PC-9 (cell line): Measurements from ENCODE around the gene ERVV-1. TPM values are rescaled to one million over a fixed set of nuclear protein-coding genes. Genes with fewer than 3 reads are reported as not detected.

Source experiments
- BruUV-seq: library from RNA; stranded (reverse); fragments of 400-500 nt; replicated peaks from 2 replicates; lab custom pipeline; 2021; lab: Mats Ljungman, UMichigan
- CTCF ChIA-PET: fragments of 300-600 bp; sonication (Branson Sonifier 250); formaldehyde crosslinking; loops from one replicate; lab custom pipeline; 2022; ENCODE audit warnings: antibody characterized with exemption; lab: Charles Lee
- POLR2A ChIA-PET: fragments of 300-600 bp; sonication (Branson Sonifier 250); formaldehyde crosslinking; loops from one replicate; lab custom pipeline; 2022; ENCODE audit warnings: antibody characterized with exemption; ENCODE audit not compliant: unreplicated experiment; lab: Charles Lee
- DNase-seq, 2 experiments: peaks; one replicate each; pipeline versions ENCODE4 v3.0.0 to v3.0.0-alpha.2; 2015 to 2022; ENCODE audit warnings: mixed read lengths in 1 of 2
- H2AFZ ChIP-seq: fragments of 200-600 bp; sonication (generic); 2 replicates; pipeline ENCODE4 v1.8.1; 2017; ENCODE audit warnings: antibody characterized with exemption
- H3F3A ChIP-seq: fragments of 200-600 bp; sonication (generic); 2 replicates; pipeline ENCODE4 v1.8.1; 2017; ENCODE audit warnings: antibody characterized with exemption, mild to moderate bottlenecking, low read depth; ENCODE audit not compliant: insufficient read depth
- H3K27ac ChIP-seq: fragments of 200-600 bp; sonication (generic); 2 replicates; pipeline ENCODE4 v1.6.1; 2016; ENCODE audit warnings: mixed run types
- H3K27me3 ChIP-seq: fragments of 200-600 bp; sonication (generic); 2 replicates; pipeline ENCODE4 v1.6.1; 2016; ENCODE audit warnings: low read depth, mixed run types; ENCODE audit not compliant: insufficient read depth
- H3K36me3 ChIP-seq: fragments of 200-600 bp; sonication (generic); 2 replicates; pipeline ENCODE4 v1.6.1; 2016; ENCODE audit warnings: low read depth, mixed run types
- H3K4me1 ChIP-seq: fragments of 200-600 bp; sonication (generic); replicated peaks from 2 replicates; pipeline ENCODE4 v1.6.1; 2016; ENCODE audit warnings: mixed run types; ENCODE audit not compliant: insufficient read depth
- H3K4me2 ChIP-seq: fragments of 200-600 bp; sonication (generic); 2 replicates; pipeline ENCODE4 v1.6.1; 2017; ENCODE audit warnings: mixed run types
- H3K4me3 ChIP-seq: fragments of 200-600 bp; sonication (generic); 2 replicates; pipeline ENCODE4 v1.6.1; 2016; ENCODE audit warnings: mixed run types
- H3K79me2 ChIP-seq: fragments of 200-600 bp; sonication (generic); 2 replicates; pipeline ENCODE4 v1.6.1; 2017; ENCODE audit warnings: low read depth, mixed run types
- H3K9me2 ChIP-seq: fragments of 200-600 bp; sonication (generic); 2 replicates; pipeline ENCODE4 v1.8.1; 2017; ENCODE audit warnings: mild to moderate bottlenecking; ENCODE audit not compliant: insufficient read depth
- H3K9me3 ChIP-seq: fragments of 200-600 bp; sonication (generic); 2 replicates; pipeline ENCODE4 v1.8.1; 2016; ENCODE audit warnings: low read depth; ENCODE audit not compliant: insufficient read depth
- H4K20me1 ChIP-seq: fragments of 200-600 bp; sonication (generic); 2 replicates; pipeline ENCODE4 v1.8.1; 2017; ENCODE audit not compliant: insufficient read depth
- CTCF ChIP-seq: fragments of 200-600 bp; sonication (generic); conservative IDR thresholded peaks from 2 replicates; pipeline ENCODE4 v1.6.1; 2017; ENCODE audit warnings: mixed run types, antibody characterized with exemption, mild to moderate bottlenecking, moderate library complexity
- EZH2 ChIP-seq: fragments of 200-600 bp; sonication (generic); IDR thresholded peaks from 2 replicates; pipeline ENCODE4 v1.8.0; 2017; ENCODE audit warnings: antibody characterized with exemption, low read depth
- intact Hi-C: fragments of 100-400 bp; cut with micrococcal nuclease; formaldehyde crosslinking; loops from one replicate; pipeline ENCODE4 v1.10.0; 2022; ENCODE audit not compliant: unreplicated experiment
- total RNA-seq: library from RNA; stranded (reverse); gene quantifications from 2 replicates; pipeline ENCODE4 v1.2.3, GENCODE V29; 2021

ERVV-1 gene
- total RNA-seq, 1 experiment from 2014 or later, result not detected

GRCh38 chr19:52991484-52991883 is 22.2 kb upstream of the ERVV-1 start:
- peaks cover 11% of the 10 kb centered on the region for H3F3A ChIP-seq
- CTCF ChIA-PET, result no interaction called here
- peak; percentile 60 to 96 for DNase-seq
- H4K20me1 ChIP-seq, result no peaks in the 10 kb centered on the region
- intact Hi-C loops, result loop anchor here (1.0 to 10.0 kb wide), 5 partner anchors 28 to 206 kb away; partner anchors contain the start of genes ZNF320 and ZNF347
- H3K9me2 ChIP-seq, result no peaks in the 10 kb centered on the region
- peak overlapping the region; percentile 54 for H2AFZ ChIP-seq
- H3K36me3 ChIP-seq, result no peaks in the 10 kb centered on the region
- peak overlapping the region; percentile 81 for H3K4me2 ChIP-seq
- POLR2A ChIA-PET, result interaction anchor here (0.6 kb wide), 1 partner anchor 50 kb away, joined by 3 read pairs; no protein-coding TSS in a partner anchor
- H3K9me3 ChIP-seq, result peaks cover 10% of the 10 kb centered on the region
- H3K4me1 ChIP-seq, result peaks cover 25% of the 10 kb centered on the region; the same call in 1 of the 2 replicates
- TF ChIP-seq CTCF, result no peak
- TF ChIP-seq EZH2, result no peak
- H3K79me2 ChIP-seq, result no peaks in the 10 kb centered on the region
- H3K27ac ChIP-seq, result peak overlapping the region; percentile 89
- H3K27me3 ChIP-seq, result no peaks in the 10 kb centered on the region
- H3K4me3 ChIP-seq, result peak overlapping the region; percentile 52
- no TSS peak for BruUV-seq

GRCh38 chr19:52992109-52993004 is 21.4 kb upstream of the ERVV-1 start:
- no TSS peak for BruUV-seq
- H3K4me2 ChIP-seq, result peak overlapping the region; percentile 81
- POLR2A ChIA-PET, result interaction anchor here (0.6 kb wide), 1 partner anchor 51 kb away, joined by 3 read pairs; no protein-coding TSS in a partner anchor

More at GRCh38 chr19:52992109-52993004, 21.4 kb upstream of the ERVV-1 start:
- no peaks in the 10 kb centered on the region for H3K9me2 ChIP-seq
- H3K79me2 ChIP-seq, result no peaks in the 10 kb centered on the region
- CTCF ChIA-PET, result no interaction called here
- H2AFZ ChIP-seq, result peak overlapping the region; percentile 61
- H3K36me3 ChIP-seq, result no peaks in the 10 kb centered on the region
- peaks cover 11% of the 10 kb centered on the region for H3F3A ChIP-seq
- DNase-seq, result no peak
- TF ChIP-seq CTCF (no peak), EZH2 (no peak)
- no peak overlapping the region for H3K27ac ChIP-seq
- peak overlapping the region; percentile 50; the same call in 1 of the 2 replicates for H3K4me3 ChIP-seq
- intact Hi-C loops, result loop anchor here (1.0 to 10.0 kb wide), 7 partner anchors 45 to 205 kb away; partner anchors contain the start of genes ZNF160, ZNF320, ZNF347 and ZNF888
- no peaks in the 10 kb centered on the region for H3K27me3 ChIP-seq
- peaks cover 13% of the 10 kb centered on the region for H3K9me3 ChIP-seq
- no peaks in the 10 kb centered on the region for H4K20me1 ChIP-seq
- H3K4me1 ChIP-seq, result peaks cover 25% of the 10 kb centered on the region; the same call in 1 of the 2 replicates
